HG03432 (cell line): ENCODE results near the gene SYNPO2L.
"Not testable (repeated sequence)": the region's sequence is repeated elsewhere in the genome, so short reads cannot be mapped to it uniquely, and the experiment has no call there.

Experiments
- ATAC-seq: cut with Tn5 transposase; IDR thresholded peaks from one replicate; pipeline ENCODE4 v1.9.1; 2021; ENCODE audit warnings: mild to moderate bottlenecking, moderate library complexity; ENCODE audit not compliant: unreplicated experiment

The SYNPO2L gene

DNA sequence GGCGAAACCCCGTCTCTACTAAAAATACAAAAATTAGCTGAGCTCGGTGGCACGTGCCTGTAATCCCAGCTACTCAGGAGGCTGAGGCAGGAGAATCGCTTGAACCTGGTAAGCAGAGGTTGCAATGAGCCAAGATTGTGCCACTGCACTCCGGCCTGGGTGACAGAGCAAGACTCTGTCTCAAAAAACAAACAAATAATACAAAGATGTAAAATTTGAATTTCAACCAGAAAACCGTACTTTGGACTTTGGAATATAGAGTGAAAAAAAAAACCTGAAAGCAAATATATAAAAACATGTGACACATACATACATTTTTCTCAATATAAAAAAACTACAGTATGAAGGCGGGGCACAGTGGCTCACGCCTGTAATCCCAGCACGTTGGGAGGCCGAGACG, 34.9 kb downstream of the SYNPO2L start:
- ATAC-seq, result not testable (repeated sequence)

DNA sequence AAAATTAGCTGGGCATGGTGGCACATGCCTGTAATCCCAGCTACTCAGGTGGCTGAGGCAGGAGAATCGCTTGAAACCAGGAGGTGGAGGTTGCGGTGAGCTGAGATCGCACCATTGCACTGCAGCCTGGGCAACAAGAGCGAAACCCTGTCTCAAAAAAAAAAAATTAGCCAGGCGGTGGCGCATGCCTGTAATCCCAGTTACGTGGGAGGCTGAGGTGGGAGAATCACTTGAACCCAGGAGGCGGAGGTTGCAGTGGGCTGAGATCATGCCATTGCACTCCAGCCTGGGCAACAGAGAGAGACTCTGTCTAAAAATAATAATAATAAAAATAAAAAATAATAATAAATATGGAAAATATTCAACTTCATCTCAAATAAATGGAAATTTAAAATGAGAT, 38.7 kb downstream of the SYNPO2L start:
- not testable (repeated sequence) for ATAC-seq

DNA sequence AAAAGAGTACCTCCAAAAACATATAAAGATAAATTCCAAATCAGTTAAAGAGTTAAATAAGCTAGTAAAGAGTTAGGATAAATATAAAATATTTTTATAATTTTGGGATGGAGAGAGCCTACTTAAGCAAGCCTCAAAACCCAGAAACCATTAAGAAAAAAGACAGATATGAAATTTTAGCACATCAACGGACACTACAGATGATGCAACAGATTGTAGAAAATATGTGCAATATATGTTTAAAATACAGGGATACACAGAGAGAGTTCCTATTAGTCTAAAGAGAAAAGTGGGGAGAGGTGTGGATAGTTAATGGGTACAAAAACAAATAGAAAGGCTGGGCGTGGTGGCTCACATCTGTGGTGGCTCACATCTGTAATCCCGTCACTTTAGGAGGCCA, 41.1 kb downstream of the SYNPO2L start:
- ATAC-seq, result no peak

DNA sequence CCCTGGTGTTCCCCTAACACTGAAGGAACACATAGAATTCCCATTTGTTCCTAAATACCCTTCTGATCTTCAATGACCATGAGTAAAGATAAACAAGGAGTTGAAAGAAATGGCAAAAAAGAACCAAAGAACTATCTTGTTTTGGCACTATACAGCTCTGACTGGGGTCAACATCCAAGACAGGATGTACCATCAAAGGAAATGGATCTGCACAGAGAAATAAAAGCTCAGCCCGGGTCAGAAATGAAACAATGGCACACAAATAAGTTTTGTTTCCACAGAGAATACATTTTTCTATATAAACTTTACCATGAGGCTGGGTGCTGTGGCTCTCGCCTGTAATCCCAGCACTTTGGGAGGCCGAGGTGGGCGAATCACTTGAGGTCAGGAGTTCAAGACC, 46.7 kb downstream of the SYNPO2L start:
- no peak for ATAC-seq

DNA sequence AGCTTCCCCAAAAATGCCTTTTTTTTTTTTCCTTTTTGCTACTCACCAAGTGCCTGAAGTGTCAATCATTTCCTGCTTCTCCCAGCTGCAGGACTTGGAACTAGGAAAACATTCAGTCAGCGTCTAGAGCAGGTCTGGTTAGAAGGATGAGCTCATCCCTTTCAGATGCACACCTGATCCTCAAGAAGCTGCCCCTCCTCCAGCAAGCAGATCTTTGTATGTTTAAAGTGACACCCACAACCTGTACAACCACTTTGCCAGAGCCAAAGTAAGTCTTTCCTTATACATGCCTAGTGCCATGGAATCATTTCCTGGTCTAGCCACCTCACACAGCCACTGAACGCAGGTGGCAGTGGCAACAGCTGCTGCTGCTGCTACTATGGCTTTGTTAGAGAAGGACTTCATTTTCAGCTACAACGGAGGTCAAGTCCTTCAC, 54.3 kb downstream of the SYNPO2L start:
- no peak for ATAC-seq

DNA sequence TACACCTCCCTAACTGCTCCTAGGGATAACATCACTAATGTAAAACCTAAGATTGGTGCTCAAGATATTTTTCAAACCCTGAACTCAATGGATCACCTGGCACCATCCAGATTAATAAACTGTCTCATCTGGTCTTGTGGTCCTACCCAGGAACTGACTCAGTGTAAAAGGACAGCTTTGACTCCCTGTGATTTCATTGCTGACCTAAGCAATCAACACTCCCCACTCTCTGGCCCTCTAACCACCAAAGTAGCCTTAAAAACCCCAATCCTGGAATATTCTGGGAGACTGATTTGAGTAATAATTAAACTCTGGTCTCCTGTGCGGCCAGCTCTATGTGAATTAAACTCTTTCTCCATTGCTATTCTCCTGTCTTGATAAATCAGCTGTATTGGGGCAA, 58.5 kb downstream of the SYNPO2L start:
- ATAC-seq, result no peak
